Urinary bladder (tissue), 4 donors: ENCODE results near the gene PPIL3. TPM values are rescaled to one million over a fixed set of nuclear protein-coding genes. Genes with fewer than 3 reads are reported as not detected.
A peak's percentile ranks its signal among the peaks of the same experiment; 100 is the strongest.

Source experiments
- DNase-seq: peaks from one replicate; pipeline ENCODE4 v3.0.0-alpha.2; 2015; ENCODE audit errors: extremely low spot score
- H3K27ac ChIP-seq: one replicate; pipeline ENCODE4 v1.5.1; 2013; ENCODE audit warnings: low read depth, mild to moderate bottlenecking, moderate library complexity
- H3K36me3 ChIP-seq: one replicate; pipeline ENCODE4 v1.6.1; 2013; ENCODE audit warnings: mild to moderate bottlenecking, moderate library complexity; ENCODE audit not compliant: insufficient read depth
- H3K4me1 ChIP-seq: one replicate; pipeline ENCODE4 v1.6.1; 2013; ENCODE audit warnings: mild to moderate bottlenecking, moderate library complexity; ENCODE audit not compliant: insufficient read depth
- H3K4me3 ChIP-seq: one replicate; pipeline ENCODE4 v1.5.1; 2013; ENCODE audit warnings: low read depth, low read length
- WGBS: extraction: QIAGEN DNeasy Blood & Tissue Kit; methylation state at CpG from one replicate; pipeline ENCODE4 v1.1.7; 2013; 5-methylcytosine and 5-hydroxymethylcytosine counted together
- polyA plus RNA-seq: library from polyadenylated mRNA; stranded (reverse); fragments of 200-250 nt; gene quantifications from one replicate; pipeline ENCODE4 v1.2.3, GENCODE V29; 2013
- total RNA-seq: library from RNA; depleted of rRNA; stranded (reverse); fragments of >200 nt; gene quantifications from one replicate; pipeline ENCODE4 v1.2.3, GENCODE V29; 2014
- donor health status: healthy with polysubstance abuse.
- donor health status: healthy.

The PPIL3 gene
- total and polyA plus RNA-seq, 2 donors = 13.2 to 83.1 TPM

DNA sequence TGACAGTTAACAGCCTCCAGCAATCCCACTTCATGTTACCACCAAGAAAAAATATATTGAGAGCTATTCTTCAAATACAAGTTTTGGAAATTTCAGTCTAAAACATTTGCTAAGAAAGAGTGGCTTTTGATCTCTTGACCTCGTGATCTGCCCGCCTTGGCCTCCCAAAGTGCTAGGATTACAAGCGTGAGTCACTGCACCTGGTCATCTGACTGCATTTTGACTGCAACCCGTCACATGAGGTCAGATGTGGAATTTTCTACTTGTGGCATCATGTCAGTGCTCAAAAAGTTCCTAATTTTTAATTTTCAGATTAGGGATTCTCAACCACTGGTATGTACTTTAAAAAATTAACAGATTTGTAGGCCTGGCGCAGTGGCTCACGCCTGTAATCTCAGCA, 15.3 kb downstream of the PPIL3 start:
- H3K4me1 ChIP-seq = no peaks in the 10 kb centered on the region
- WGBS = 97% methylated on average over 6 of the region's 6 CpGs
- DNase-seq = no peak
- H3K36me3 ChIP-seq = no peaks in the 10 kb centered on the region
- H3K27ac ChIP-seq = no peak overlapping the region
- no peak overlapping the region for H3K4me3 ChIP-seq

DNA sequence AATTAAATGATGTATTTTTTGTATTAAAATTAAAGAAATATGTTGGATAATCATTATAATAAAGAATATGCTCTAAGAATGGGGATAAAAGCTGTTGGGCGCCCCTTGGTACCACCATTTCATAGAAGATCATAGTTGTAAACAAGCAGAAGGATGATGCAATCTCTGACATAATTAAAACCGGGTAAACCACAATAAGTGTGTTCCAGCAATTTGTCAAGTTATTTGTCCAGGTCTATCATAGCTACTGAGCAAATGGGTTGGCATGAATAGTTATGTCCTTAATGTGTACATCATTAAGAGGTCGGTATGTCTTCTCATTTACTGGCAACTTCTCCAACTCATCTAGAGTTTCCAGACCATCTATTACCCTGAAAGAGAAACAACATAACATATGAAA, 17.7 kb downstream of the PPIL3 start:
- H3K27ac ChIP-seq = no peak overlapping the region
- H3K36me3 ChIP-seq = no peaks in the 10 kb centered on the region
- DNase-seq = no peak
- H3K4me1 ChIP-seq = no peaks in the 10 kb centered on the region
- H3K4me3 ChIP-seq = no peak overlapping the region
- WGBS = 87% methylated on average over 3 of the region's 3 CpGs

DNA sequence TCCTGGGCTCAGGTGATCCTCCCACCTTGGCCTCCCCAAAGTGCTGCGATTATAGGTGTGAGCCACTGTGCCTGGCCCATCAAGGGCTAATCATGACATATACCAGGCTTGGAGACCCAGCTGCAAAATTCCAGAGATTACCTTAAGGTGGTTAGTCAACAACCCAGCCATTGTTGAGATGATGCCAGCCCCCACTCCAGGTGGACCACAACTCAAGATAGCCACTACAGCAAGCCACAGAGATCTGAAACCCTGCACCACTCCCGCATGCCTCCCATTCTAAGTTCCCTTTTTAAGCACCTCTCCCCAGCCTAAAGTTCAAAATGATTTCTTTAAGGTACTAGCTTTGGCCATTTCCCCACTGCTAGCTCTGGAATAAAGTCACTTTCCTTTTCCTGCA, 19.9 kb downstream of the PPIL3 start:
- no peak for DNase-seq
- no peak overlapping the region for H3K4me3 ChIP-seq
- H3K4me1 ChIP-seq = no peaks in the 10 kb centered on the region
- H3K36me3 ChIP-seq = no peaks in the 10 kb centered on the region
- WGBS = 98% methylated on average over 2 of the region's 2 CpGs
- H3K27ac ChIP-seq = no peak overlapping the region

DNA sequence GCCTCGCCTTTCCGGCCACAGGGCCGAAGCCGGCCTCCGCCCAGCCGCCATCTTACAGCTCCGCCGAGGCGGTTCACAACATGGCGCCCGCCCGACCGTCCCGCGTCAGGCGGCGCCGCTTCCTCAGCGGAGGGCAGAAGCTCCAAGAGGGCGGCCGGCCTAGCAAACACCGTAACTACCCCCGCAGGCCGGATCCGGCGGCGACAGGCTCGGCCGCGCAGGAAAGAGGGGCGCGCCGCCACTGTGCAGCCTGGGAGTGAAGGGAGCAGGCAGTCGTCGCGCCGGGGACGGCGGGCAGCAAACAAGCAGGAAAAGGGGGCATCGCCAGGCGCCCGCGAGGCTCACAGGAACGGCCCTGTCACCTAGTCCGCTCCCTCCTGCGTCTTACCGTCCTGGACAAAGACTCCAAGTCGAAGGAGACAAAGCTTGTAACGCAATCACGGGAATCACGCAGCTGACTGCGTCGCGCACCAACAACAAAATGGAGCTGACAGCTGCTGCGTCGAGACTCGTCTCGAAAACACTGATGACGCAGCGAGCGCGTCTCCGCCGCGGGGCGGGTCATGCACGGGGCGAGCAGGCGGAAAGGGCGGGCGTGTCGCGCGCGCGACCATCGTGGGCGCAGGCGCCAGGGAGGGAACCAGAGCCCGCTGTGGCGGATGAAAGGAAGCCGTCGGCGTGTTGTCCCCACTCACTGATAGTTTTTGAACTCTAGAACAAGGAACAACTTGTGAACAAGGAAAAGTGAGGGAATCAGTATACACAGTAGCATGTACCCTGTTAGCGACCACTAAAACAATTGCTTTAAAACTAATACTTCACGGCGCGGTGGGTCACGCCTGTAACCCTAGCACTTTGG, 24.5 kb downstream of the PPIL3 start, which contains the start of gene CLK1:
Gene CLK1, minus strand, starts transcription at position 483 of the 859 bp plus-strand sequence. CDS start 2,796 bp downstream, outside the sequence.
- WGBS = under 1% methylated on average over 89 of the region's 89 CpGs
- Histone ChIP-seq H3K36me3 (no peaks in the 10 kb centered on the region), H3K4me3 (peak within 1 kb of the TSS; percentile 80), H3K4me1 (no peaks in the 10 kb centered on the region), H3K27ac (peak within 1 kb of the TSS; percentile 100)
- DNase-seq = peak; percentile 89

DNA sequence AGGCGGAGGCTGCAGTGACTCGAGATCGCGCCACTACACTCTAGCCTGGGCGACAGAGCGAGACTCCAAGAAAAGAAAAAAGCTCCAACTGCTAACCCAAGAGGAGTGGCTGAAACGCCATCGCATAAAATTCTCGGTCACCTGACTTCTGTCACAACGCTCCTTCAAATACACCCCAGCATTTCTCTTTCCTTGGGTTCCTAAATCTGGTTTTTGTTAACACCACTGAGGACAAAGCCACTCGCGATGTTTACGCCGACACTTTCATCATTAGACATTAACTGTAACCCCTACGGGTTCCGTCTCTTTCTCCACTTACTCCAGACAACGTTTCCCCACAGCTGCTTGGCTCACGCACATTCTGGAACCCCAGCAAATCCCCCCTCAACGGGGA, 25.1 kb downstream of the PPIL3 start:
- Histone ChIP-seq H3K27ac (peak overlapping the region; percentile 100), H3K4me1 (no peaks in the 10 kb centered on the region), H3K36me3 (no peaks in the 10 kb centered on the region), H3K4me3 (peak overlapping the region; percentile 80)
- WGBS = under 1% methylated on average over 19 of the region's 19 CpGs
- DNase-seq = no peak

DNA sequence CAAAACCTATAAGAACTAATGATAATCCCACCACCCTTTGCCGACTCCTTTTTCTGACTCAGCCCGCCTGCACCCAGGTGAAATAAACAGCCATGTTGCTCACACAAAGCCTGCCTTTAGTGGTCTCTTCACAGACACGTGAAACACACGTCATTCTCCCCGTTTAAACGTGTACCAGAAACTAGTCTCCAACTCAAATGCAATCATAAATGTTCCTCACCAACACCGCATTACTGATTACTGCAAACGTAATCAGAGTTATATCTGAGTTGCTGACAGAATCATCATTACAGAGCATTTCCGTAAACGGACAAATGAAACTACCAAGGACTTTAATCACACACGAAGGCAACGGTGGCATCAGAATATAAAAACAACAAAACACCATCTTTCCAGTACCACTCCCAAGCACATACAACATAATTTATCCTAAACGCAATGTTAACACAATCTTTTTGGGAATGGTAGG, 26.3 kb downstream of the PPIL3 start:
- Histone ChIP-seq H3K4me1 (peaks cover 2% of the 10 kb centered on the region), H3K36me3 (peaks cover 4% of the 10 kb centered on the region), H3K27ac (peak overlapping the region; percentile 100), H3K4me3 (peak overlapping the region; percentile 80)
- DNase-seq = no peak
- under 1% methylated on average over 13 of the region's 13 CpGs for WGBS

DNA sequence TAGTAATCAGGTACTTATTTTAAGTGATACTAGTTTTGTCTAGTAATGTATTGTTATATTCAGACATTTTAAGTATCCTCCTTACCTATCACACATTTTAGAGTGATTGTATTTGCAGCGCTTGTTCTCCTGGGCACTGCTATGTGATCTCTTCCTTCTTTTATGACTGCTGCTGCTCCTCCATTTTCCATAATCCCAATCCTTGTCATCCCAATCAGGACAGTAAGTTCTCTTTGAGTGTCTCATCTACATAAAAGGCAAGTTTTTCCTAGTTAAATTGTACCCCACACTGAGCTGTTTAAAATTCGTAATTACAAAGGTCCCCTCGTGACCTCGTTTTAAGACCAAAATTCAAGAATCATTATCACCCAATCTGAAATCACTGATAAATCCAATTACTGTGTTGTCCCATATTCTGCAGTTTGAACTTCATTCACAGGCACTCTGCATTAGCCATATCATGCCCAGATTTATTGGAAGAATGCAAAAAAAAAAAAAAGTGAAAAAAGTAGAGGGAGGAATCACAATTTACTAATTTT, 27.2 kb downstream of the PPIL3 start:
- Histone ChIP-seq H3K27ac (peak overlapping the region; percentile 63), H3K4me1 (peaks cover 2% of the 10 kb centered on the region)

DNA sequence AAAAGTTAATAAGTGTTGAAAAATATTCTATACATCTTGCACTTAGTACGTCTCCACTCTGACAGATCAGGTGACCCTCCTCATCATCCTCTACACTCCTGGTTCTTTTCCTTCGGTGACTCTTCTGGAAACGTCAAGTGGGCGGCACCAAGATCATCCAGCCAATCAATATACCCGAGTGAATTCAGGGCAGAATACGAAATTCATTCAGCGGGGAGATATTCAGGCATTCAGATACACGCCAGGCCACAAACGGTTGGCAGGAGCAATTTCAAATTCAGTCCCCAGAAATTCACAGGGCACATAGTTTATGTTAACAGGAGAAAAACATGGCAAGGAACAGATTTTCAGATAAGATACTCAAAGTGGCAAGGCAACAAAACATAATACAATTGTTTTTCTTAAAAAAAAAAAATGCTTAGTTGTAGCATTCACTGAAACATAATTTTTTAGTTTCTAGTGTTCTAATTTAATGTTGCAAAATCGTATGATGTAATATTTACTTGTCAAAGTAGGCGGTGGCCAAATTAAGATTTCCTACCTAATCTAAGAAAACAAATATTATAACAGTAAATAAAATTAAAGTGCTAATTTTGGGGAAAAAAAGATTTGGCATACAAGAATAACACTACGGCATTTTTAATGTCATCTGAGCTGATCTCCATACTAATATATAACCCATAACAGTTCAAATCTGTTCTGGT, 28.6 kb downstream of the PPIL3 start:
- no peak for DNase-seq

More for the DNA sequence above, 27.2 kb downstream of the PPIL3 start:
- WGBS = 10% methylated on average over 4 of the region's 4 CpGs
- H3K36me3 ChIP-seq = peaks cover 8% of the 10 kb centered on the region
- peak overlapping the region; percentile 80 for H3K4me3 ChIP-seq
- DNase-seq = no peak

DNA sequence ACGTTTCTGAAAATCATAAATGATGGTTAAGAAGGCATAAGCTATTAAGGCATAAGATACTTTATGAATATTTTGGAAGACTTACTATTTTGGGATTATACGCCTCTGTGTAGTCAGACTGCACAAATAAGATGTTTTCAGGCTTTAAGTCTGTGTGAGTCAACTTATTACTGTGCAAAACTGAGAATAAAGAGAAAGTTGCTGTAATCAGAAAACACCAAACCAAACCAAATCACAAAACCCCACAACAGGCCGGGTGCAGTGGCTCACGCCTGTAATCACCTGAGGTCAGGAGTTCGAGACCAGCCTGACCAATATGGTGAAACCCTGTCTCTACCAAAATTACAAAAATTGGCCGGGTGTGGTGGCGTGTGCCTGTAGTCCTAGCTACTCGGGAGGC, 32.1 kb downstream of the PPIL3 start:
- peaks cover 18% of the 10 kb centered on the region for H3K36me3 ChIP-seq
- no peak overlapping the region for H3K27ac ChIP-seq
- WGBS = 84% methylated on average over 8 of the region's 8 CpGs
- peaks cover 2% of the 10 kb centered on the region for H3K4me1 ChIP-seq
- no peak for DNase-seq
- no peak overlapping the region for H3K4me3 ChIP-seq

More for the DNA sequence above, 28.6 kb downstream of the PPIL3 start:
- no peak overlapping the region for H3K4me3 ChIP-seq
- peaks cover 13% of the 10 kb centered on the region for H3K36me3 ChIP-seq
- peaks cover 2% of the 10 kb centered on the region for H3K4me1 ChIP-seq
- H3K27ac ChIP-seq = no peak overlapping the region
- WGBS = 26% methylated on average over 12 of the region's 12 CpGs

DNA sequence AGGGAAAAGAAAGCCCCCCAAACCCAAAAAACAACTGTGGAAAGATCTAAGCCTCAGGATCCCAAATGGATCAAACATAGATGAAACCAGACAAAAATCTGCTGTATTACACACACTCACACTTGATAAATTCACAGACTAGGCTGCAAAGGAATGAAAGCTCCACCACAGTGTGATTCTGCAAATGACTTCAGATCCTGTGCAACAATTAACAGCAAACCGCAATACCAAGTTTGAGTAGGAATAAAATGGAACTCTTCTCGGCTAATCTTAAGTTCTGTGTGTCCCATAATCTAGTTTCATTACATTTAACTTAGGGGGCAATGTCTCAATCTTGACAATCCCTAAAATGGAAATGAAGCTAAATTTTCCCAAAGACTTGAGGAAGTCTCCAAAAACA, 36.3 kb downstream of the PPIL3 start:
- 95% methylated on average over 2 of the region's 2 CpGs for WGBS
- no peak overlapping the region for H3K27ac ChIP-seq
- H3K4me3 ChIP-seq = no peak overlapping the region
- H3K36me3 ChIP-seq = peaks cover 16% of the 10 kb centered on the region
- H3K4me1 ChIP-seq = no peaks in the 10 kb centered on the region
- no peak for DNase-seq

DNA sequence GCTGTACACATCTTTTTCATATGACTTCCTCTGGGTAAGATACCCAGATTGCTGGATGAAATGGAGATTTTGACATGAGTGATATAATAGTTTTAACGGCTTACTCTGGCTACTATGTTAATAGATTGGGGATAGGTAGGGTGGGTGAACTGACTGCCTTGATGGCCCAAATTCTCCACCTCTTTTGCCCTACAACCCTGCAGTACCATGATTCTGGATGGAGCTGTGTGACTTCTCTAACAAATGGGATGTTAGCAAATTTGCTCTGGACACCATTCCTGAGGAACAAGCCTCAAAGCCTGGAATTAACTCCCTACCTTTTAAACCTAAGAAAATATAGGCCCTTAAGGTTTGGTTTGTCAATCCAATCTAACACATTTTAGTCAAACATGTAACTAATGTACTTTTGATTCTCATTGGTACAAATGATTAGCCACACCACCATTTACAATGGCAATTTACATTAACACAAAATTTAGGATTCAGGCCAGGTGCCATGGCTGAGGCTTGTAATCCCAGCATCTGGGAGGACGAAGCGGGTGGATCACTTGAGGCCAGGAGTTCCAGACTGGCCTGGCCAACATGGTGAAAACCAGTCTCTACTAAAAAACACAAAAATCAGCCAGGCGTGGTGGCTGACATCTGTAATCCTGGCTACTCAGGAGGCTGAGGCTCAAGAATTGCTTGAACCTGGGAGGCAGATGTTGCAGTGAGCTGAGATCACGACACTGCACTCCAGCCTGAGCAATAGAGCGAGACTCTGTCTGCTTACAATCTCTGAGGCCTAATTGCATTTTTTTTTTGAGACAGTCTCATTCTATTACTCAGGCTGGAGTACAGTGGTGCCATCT, 37.3 kb downstream of the PPIL3 start:
- 92% methylated on average over 6 of the region's 6 CpGs for WGBS
- Histone ChIP-seq H3K4me3 (no peak overlapping the region), H3K27ac (no peak overlapping the region), H3K36me3 (peaks cover 12% of the 10 kb centered on the region), H3K4me1 (no peaks in the 10 kb centered on the region)
- no peak for DNase-seq

DNA sequence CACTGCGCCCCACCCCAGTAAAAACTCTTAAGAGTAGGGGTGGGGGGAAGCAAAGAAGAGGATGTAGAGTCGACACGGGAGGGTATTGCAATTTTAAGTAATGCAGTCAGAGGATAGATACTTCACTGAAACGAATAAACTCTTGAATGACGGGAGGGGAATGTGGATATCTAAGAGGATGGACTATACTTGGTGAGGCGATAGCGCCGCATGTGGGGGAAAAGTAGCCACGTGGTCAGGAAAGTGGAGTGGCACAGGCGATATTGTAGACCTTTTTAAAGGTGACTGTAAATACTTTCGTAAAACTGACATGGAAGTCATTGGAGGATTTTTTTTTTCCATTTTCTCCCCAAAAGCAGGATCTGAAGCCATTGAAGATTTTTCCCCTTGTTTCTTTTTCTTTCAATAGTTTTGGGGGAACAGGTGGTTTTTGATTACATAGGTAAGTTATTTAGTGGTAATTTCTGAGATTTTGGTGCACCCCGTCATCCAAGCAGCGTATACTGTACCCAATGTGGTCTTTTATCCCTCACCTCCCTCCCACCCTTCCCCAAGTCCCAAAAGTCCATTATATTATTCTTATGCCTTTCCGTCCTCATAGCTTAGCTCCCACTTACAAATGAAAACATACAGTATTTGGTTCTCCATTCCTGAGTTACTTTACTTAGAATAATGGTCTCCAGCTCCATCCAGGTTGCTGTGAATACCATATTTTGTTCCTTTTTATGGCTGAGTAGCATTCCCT, 38.2 kb downstream of the PPIL3 start:
- no peak for DNase-seq
- no peaks in the 10 kb centered on the region for H3K4me1 ChIP-seq
- H3K27ac ChIP-seq = no peak overlapping the region
- peaks cover 10% of the 10 kb centered on the region for H3K36me3 ChIP-seq
- no peak overlapping the region for H3K4me3 ChIP-seq
- WGBS = 86% methylated on average over 14 of the region's 14 CpGs
